Measurements from ENCODE around the gene GLIS1.

GLIS1 gene

GRCh38 chr1:53731779-53732305 is 7.1 kb downstream of the GLIS1 start:
- TF ChIP-seq EZH2phosphoT487 (IDR thresholded peaks at IDR 0.05; ENCODE audit: borderline replicate concordance): no peak
- no peak overlapping the region for H3K4me3 ChIP-seq (ENCODE audit: low read length, poor library complexity, severe bottlenecking)
- no peaks in the 10 kb centered on the region for H3K9me2 ChIP-seq (replicated peaks; ENCODE audit: low read depth, low read length)
- H4K20me1 ChIP-seq (ENCODE audit: insufficient read depth, low read length, poor library complexity, severe bottlenecking): no peaks in the 10 kb centered on the region
- no peak overlapping the region for H3K4me2 ChIP-seq (ENCODE audit: low read depth, low read length, poor library complexity, severe bottlenecking)
- H2AFZ ChIP-seq (ENCODE audit: low read length): peak overlapping the region; percentile 9; the same call in 1 of the 2 replicates
- no peaks in the 10 kb centered on the region for H3K9me3 ChIP-seq (ENCODE audit: insufficient read depth, low read depth, low read length)
- no peak overlapping the region for H3K9ac ChIP-seq (ENCODE audit: low read depth, low read length, poor library complexity, severe bottlenecking)
- H3F3A ChIP-seq (ENCODE audit: low read depth): no peaks in the 10 kb centered on the region
- H3K79me2 ChIP-seq (ENCODE audit: insufficient read depth, low read length): no peaks in the 10 kb centered on the region
- no peaks in the 10 kb centered on the region for H3K27me3 ChIP-seq (ENCODE audit: insufficient read depth, low read length, poor library complexity, severe bottlenecking)
- peaks cover 9% of the 10 kb centered on the region for H3K4me1 ChIP-seq (ENCODE audit: insufficient read depth, low read length, poor library complexity, severe bottlenecking)
- no peaks in the 10 kb centered on the region for H3K36me3 ChIP-seq (ENCODE audit: insufficient read depth, low read length)

- no peaks in the 10 kb centered on the region for H3K27me3 ChIP-seq (ENCODE audit: insufficient read depth, low read length, poor library complexity, severe bottlenecking)
- no peaks in the 10 kb centered on the region for H3K9me3 ChIP-seq (ENCODE audit: insufficient read depth, low read depth, low read length)
- no peaks in the 10 kb centered on the region for H4K20me1 ChIP-seq (ENCODE audit: insufficient read depth, low read length, poor library complexity, severe bottlenecking)
- no peaks in the 10 kb centered on the region for H3K79me2 ChIP-seq (ENCODE audit: insufficient read depth, low read length)
- no peak overlapping the region for H3K4me3 ChIP-seq (ENCODE audit: low read length, poor library complexity, severe bottlenecking)
- no peaks in the 10 kb centered on the region for H3K36me3 ChIP-seq (ENCODE audit: insufficient read depth, low read length)
- no peaks in the 10 kb centered on the region for H3K9me2 ChIP-seq (replicated peaks; ENCODE audit: low read depth, low read length)
- TF ChIP-seq EZH2phosphoT487 (IDR thresholded peaks at IDR 0.05; ENCODE audit: borderline replicate concordance): no peak
- TF ChIP-seq CTCF (conservative IDR thresholded peaks at IDR 0.05; ENCODE audit: low read length): no peak
- H3K4me1 ChIP-seq (ENCODE audit: insufficient read depth, low read length, poor library complexity, severe bottlenecking): peaks cover 9% of the 10 kb centered on the region
- no peak overlapping the region for H2AFZ ChIP-seq (ENCODE audit: low read length)
- no peak overlapping the region for H3K4me2 ChIP-seq (ENCODE audit: low read depth, low read length, poor library complexity, severe bottlenecking)
- no peaks in the 10 kb centered on the region for H3F3A ChIP-seq (ENCODE audit: low read depth)
- no peak overlapping the region for H3K9ac ChIP-seq (ENCODE audit: low read depth, low read length, poor library complexity, severe bottlenecking)
Observed at GRCh38 chr1:53731043-53731600, 7.8 kb downstream of the GLIS1 start.

- H3F3A ChIP-seq (ENCODE audit: low read depth): no peaks in the 10 kb centered on the region
- no peaks in the 10 kb centered on the region for H3K79me2 ChIP-seq (ENCODE audit: insufficient read depth, low read length)
- H3K4me2 ChIP-seq (ENCODE audit: low read depth, low read length, poor library complexity, severe bottlenecking): no peak overlapping the region
- no peaks in the 10 kb centered on the region for H3K9me2 ChIP-seq (replicated peaks; ENCODE audit: low read depth, low read length)
- TF ChIP-seq EZH2phosphoT487 (IDR thresholded peaks at IDR 0.05; ENCODE audit: borderline replicate concordance) (no peak), CTCF (conservative IDR thresholded peaks at IDR 0.05; ENCODE audit: low read length) (no peak)
- H3K27me3 ChIP-seq (ENCODE audit: insufficient read depth, low read length, poor library complexity, severe bottlenecking): no peaks in the 10 kb centered on the region
- H3K9me3 ChIP-seq (ENCODE audit: insufficient read depth, low read depth, low read length): no peaks in the 10 kb centered on the region
- peaks cover 9% of the 10 kb centered on the region for H3K4me1 ChIP-seq (ENCODE audit: insufficient read depth, low read length, poor library complexity, severe bottlenecking)
- no peaks in the 10 kb centered on the region for H3K36me3 ChIP-seq (ENCODE audit: insufficient read depth, low read length)
- H2AFZ ChIP-seq (ENCODE audit: low read length): no peak overlapping the region
- no peaks in the 10 kb centered on the region for H4K20me1 ChIP-seq (ENCODE audit: insufficient read depth, low read length, poor library complexity, severe bottlenecking)
- H3K4me3 ChIP-seq (ENCODE audit: low read length, poor library complexity, severe bottlenecking): no peak overlapping the region
- no peak overlapping the region for H3K9ac ChIP-seq (ENCODE audit: low read depth, low read length, poor library complexity, severe bottlenecking)
Observed at GRCh38 chr1:53730224-53730865, 8.6 kb downstream of the GLIS1 start.
